ENCODE results near the gene ZNF331. TPM values are rescaled to one million over a fixed set of nuclear protein-coding genes. Genes with fewer than 3 reads are reported as not detected.

ZNF331 gene
- total and polyA plus RNA-seq, 2 of the 8 experiments (the other 6 are each of a cell fraction or from before 2014, with no cell fraction given), result 30.0 to 44.1 TPM

DNA sequence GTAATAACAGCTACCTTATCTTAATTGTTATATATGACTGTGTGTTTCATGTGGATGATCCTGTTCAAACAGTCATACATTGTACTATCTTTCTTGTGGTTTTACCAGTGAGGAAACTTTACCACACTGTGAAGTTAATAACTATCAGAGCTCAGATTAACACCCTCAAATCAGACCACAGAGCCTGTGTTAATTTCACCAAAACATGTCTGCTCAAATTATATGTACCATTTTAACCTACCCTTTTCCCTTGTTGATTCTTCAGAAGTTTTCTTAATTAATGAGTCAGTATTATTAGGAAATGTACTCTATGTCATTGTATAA, 1.8 kb upstream of the ZNF331 start (continued):
- no peak for TF ChIP-seq RNF2 (IDR thresholded peaks at IDR 0.05; ENCODE audit: borderline replicate concordance, low read depth, low read length, missing control alignments, poor library complexity, severe bottlenecking)
- TF ChIP-seq SP1 (IDR thresholded peaks at IDR 0.05; ENCODE audit: low read depth, low read length), result no peak
- TF ChIP-seq, protein P1, sequence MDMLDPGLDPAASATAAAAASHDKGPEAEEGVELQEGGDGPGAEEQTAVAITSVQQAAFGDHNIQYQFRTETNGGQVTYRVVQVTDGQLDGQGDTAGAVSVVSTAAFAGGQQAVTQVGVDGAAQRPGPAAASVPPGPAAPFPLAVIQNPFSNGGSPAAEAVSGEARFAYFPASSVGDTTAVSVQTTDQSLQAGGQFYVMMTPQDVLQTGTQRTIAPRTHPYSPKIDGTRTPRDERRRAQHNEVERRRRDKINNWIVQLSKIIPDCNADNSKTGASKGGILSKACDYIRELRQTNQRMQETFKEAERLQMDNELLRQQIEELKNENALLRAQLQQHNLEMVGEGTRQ (IDR thresholded peaks at IDR 0.05; ENCODE audit: low read length), result no peak
- no peak for TF ChIP-seq TAF7 (optimal IDR thresholded peaks at IDR 0.05; ENCODE audit: borderline replicate concordance, low read depth, low read length)

All from H1 (cell line).